GM12873 (cell line): ENCODE data around the gene TLR8.

Experiments
- TF ChIP-seq, protein P1 (sequence below): IDR thresholded peaks from 2 replicates; pipeline ENCODE4 v1.5.1; 2012; ENCODE audit warnings: low read depth, mild to moderate bottlenecking, moderate library complexity, low read length, control low read depth; ENCODE audit not compliant: insufficient read depth; ENCODE audit errors: missing control alignments

TLR8 gene

DNA sequence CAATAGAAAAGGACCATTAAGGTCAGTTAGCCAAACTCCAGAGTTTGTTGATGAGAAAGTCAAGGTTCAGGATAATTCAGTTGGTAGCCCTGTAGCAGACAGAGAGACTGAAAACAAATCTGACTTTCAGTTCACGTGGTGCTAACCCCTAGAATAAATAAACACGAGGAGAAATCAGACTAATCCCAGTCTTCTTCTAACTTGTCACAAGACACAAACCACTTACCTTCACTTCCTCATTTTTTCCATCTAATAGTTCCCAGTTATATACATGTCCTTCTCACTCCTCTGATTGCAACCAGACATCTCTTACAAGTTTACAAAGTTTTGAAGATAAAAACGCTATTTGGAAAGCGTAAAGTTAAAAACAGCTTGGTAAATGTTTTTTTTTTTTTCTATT is 31.8 kb upstream of the TLR8 start:
- TF ChIP-seq, protein P1, sequence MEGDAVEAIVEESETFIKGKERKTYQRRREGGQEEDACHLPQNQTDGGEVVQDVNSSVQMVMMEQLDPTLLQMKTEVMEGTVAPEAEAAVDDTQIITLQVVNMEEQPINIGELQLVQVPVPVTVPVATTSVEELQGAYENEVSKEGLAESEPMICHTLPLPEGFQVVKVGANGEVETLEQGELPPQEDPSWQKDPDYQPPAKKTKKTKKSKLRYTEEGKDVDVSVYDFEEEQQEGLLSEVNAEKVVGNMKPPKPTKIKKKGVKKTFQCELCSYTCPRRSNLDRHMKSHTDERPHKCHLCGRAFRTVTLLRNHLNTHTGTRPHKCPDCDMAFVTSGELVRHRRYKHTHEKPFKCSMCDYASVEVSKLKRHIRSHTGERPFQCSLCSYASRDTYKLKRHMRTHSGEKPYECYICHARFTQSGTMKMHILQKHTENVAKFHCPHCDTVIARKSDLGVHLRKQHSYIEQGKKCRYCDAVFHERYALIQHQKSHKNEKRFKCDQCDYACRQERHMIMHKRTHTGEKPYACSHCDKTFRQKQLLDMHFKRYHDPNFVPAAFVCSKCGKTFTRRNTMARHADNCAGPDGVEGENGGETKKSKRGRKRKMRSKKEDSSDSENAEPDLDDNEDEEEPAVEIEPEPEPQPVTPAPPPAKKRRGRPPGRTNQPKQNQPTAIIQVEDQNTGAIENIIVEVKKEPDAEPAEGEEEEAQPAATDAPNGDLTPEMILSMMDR: no peak

DNA sequence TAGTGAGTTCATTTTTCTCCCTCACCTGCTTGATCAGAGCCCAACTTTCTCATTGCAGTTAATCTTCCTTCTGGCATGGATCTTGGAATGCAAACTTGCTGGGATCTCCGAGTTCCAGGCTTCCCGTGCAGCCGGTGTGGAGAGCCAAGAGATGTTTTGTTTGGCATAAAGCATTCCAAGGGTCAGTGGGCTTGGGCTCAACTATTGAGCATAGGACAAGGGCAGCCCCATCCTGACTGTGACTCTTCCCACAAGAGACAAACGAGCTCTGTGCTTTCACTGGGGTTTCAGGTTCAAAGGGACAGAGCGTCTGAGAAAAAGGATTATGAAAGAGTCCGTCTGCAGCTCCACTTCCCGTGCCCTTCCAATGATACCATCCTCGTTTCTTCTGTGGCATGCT is 29.0 kb upstream of the TLR8 start:
- TF ChIP-seq, protein P1: no peak

DNA sequence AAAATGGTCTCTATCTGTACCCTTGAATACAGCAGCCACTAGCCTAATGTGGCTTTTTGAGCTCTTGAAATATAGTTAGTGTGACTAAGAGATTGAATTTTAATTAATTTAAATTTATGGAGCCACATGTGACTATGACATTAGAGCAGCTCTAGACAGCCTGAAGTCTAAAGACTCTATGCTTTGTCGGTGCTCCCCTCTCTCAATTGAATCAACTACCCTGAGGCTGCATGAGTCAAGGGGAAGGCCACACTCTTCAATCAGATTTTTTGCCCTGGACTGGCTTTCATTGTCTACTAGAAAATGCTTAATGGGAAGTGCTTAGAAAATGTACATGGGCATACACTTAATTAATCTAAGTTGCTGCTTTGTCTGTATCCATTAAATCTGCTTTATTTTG is 27.9 kb upstream of the TLR8 start:
- TF ChIP-seq, protein P1: no peak

DNA sequence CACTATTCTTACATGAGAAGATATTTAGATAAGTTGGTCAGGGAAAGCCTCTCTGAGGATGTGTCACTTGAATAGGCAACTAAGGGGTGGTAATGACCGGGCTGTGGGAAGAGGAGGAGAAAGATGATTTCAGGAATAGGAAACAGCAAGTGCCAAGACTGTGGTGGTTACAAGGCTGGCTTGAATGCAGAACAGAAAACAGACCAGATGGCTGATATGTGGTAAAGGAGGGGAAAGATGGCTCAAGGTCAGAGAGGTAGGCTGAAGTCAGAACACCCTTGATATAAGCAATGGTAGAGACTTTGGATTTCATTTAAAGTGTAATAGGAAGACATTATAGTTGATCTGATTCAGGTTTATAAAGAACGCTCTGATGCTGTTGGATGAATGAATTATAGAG is 24.5 kb upstream of the TLR8 start:
- TF ChIP-seq, protein P1: no peak

DNA sequence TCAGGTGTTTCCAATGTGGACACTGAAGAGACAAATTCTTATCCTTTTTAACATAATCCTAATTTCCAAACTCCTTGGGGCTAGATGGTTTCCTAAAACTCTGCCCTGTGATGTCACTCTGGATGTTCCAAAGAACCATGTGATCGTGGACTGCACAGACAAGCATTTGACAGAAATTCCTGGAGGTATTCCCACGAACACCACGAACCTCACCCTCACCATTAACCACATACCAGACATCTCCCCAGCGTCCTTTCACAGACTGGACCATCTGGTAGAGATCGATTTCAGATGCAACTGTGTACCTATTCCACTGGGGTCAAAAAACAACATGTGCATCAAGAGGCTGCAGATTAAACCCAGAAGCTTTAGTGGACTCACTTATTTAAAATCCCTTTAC is 20.9 kb upstream of the TLR8 start:
- TF ChIP-seq, protein P1: no peak

DNA sequence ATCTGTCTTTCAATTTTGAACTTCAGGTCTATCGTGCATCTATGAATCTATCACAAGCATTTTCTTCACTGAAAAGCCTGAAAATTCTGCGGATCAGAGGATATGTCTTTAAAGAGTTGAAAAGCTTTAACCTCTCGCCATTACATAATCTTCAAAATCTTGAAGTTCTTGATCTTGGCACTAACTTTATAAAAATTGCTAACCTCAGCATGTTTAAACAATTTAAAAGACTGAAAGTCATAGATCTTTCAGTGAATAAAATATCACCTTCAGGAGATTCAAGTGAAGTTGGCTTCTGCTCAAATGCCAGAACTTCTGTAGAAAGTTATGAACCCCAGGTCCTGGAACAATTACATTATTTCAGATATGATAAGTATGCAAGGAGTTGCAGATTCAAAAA is 19.9 kb upstream of the TLR8 start:
- TF ChIP-seq, protein P1: no peak

DNA sequence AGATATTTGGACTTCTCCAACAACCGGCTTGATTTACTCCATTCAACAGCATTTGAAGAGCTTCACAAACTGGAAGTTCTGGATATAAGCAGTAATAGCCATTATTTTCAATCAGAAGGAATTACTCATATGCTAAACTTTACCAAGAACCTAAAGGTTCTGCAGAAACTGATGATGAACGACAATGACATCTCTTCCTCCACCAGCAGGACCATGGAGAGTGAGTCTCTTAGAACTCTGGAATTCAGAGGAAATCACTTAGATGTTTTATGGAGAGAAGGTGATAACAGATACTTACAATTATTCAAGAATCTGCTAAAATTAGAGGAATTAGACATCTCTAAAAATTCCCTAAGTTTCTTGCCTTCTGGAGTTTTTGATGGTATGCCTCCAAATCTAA is 19.3 kb upstream of the TLR8 start:
- TF ChIP-seq, protein P1: no peak
